GM23338 (cell line): ENCODE data around the gene ANKRD11. TPM values are rescaled to one million over a fixed set of nuclear protein-coding genes. Genes with fewer than 3 reads are reported as not detected.

ENCODE experiments used
- ATAC-seq: fragments of 200-7000 bp; cut with Tn5 transposase; 3 replicates; pipeline ENCODE4 v1.9.1; 2020
- DNase-seq: peaks from one replicate; pipeline ENCODE4 v3.0.0-alpha.2; 2015; ENCODE audit warnings: low spot score
- H2AFZ ChIP-seq: fragments of 200-600 bp; sonication (generic); 2 replicates; pipeline ENCODE4 v1.8.0; 2016; ENCODE audit warnings: antibody characterized with exemption, mild to moderate bottlenecking, moderate library complexity
- H3F3A ChIP-seq: fragments of 200-600 bp; sonication (generic); replicated peaks from 2 replicates; pipeline ENCODE4 v1.8.0; 2017; ENCODE audit warnings: antibody characterized with exemption, mixed run types, low read depth
- H3K27ac ChIP-seq: fragments of 200-600 bp; sonication (generic); 2 replicates; pipeline ENCODE4 v1.6.1; 2016; ENCODE audit warnings: low read depth
- H3K27me3 ChIP-seq: fragments of 200-600 bp; sonication (generic); 2 replicates; pipeline ENCODE4 v1.8.0; 2016; ENCODE audit warnings: mild to moderate bottlenecking, mixed run types, moderate library complexity; ENCODE audit not compliant: insufficient read depth
- H3K36me3 ChIP-seq: fragments of 200-600 bp; sonication (generic); 2 replicates; pipeline ENCODE4 v1.8.0; 2016; ENCODE audit warnings: mild to moderate bottlenecking; ENCODE audit not compliant: insufficient read depth
- H3K4me1 ChIP-seq: fragments of 200-600 bp; sonication (generic); 2 replicates; pipeline ENCODE4 v1.8.0; 2016; ENCODE audit warnings: mild to moderate bottlenecking, moderate library complexity; ENCODE audit not compliant: insufficient read depth
- H3K4me2 ChIP-seq: fragments of 200-600 bp; sonication (generic); 2 replicates; pipeline ENCODE4 v1.7.1; 2017; ENCODE audit warnings: mixed run types
- H3K4me3 ChIP-seq: fragments of 200-600 bp; sonication (generic); 2 replicates; pipeline ENCODE4 v1.6.1; 2016; ENCODE audit warnings: mixed run types
- H3K79me2 ChIP-seq: fragments of 200-600 bp; sonication (generic); replicated peaks from 2 replicates; pipeline ENCODE4 v1.8.0; 2017; ENCODE audit warnings: mild to moderate bottlenecking; ENCODE audit not compliant: insufficient read depth
- H3K9me2 ChIP-seq: fragments of 200-600 bp; sonication (generic); 2 replicates; pipeline ENCODE4 v1.8.0; 2017; ENCODE audit not compliant: insufficient read depth
- H4K20me1 ChIP-seq: fragments of 200-600 bp; sonication (generic); replicated peaks from 2 replicates; pipeline ENCODE4 v1.8.0; 2017; ENCODE audit warnings: mild to moderate bottlenecking; ENCODE audit not compliant: insufficient read depth
- H3K27ac Mint-ChIP-seq: 2 replicates; pipeline ENCODE4 v1.8.0; 2020; ENCODE audit warnings: inconsistent platforms, mild to moderate bottlenecking, moderate library complexity, mixed read lengths
- H3K27me3 Mint-ChIP-seq: 3 replicates; pipeline ENCODE4 v1.8.0; 2022; ENCODE audit warnings: low read depth, mild to moderate bottlenecking, moderate library complexity, mixed read lengths, inconsistent platforms; ENCODE audit not compliant: insufficient read depth, poor library complexity
- H3K36me3 Mint-ChIP-seq: 3 replicates; pipeline ENCODE4 v1.8.0; 2021; ENCODE audit warnings: low read depth, mild to moderate bottlenecking, inconsistent platforms, moderate library complexity, mixed read lengths
- H3K4me1 Mint-ChIP-seq: 3 replicates; pipeline ENCODE4 v1.8.0; 2020; ENCODE audit warnings: mild to moderate bottlenecking, inconsistent platforms, mixed read lengths
- H3K4me3 Mint-ChIP-seq: 3 replicates; pipeline ENCODE4 v1.8.0; 2021; ENCODE audit warnings: moderate library complexity, mild to moderate bottlenecking, inconsistent platforms, mixed read lengths
- H3K9me3 Mint-ChIP-seq: 3 replicates; pipeline ENCODE4 v1.8.0; 2020; ENCODE audit warnings: moderate library complexity, mild to moderate bottlenecking, inconsistent platforms, mixed read lengths
- JUNB ChIP-seq: IDR thresholded peaks from one replicate; pipeline ENCODE4 v1.6.1; 2016; ENCODE audit warnings: antibody characterized with exemption; ENCODE audit not compliant: unreplicated experiment
- POLR2AphosphoS5 ChIP-seq: IDR thresholded peaks from 2 replicates; pipeline ENCODE4 v1.6.1; 2016; ENCODE audit warnings: antibody characterized with exemption, low read depth
- STAT1 ChIP-seq: IDR thresholded peaks from one replicate; pipeline ENCODE4 v1.6.1; 2016; ENCODE audit warnings: antibody characterized with exemption; ENCODE audit not compliant: unreplicated experiment
- ZNF114 ChIP-seq: fragments of 250-450 bp; sonication (Bioruptor Pico); IDR thresholded peaks from 2 replicates; pipeline ENCODE4 v1.5.0; 2020; ENCODE audit warnings: mild to moderate bottlenecking, moderate library complexity
- ZNF331 ChIP-seq: fragments of 250-450 bp; sonication (Bioruptor Pico); IDR thresholded peaks from 2 replicates; pipeline ENCODE4 v1.5.0; 2020; ENCODE audit warnings: low read depth, mild to moderate bottlenecking, moderate library complexity
- polyA plus RNA-seq: library from polyadenylated mRNA; unstranded; fragments of >200 nt; fragmentation: Nextera tagmentation; extraction: Ambion mirVana; gene quantifications from 2 replicates; pipeline ENCODE4 v1.2.1, GENCODE V29; 2016
- total RNA-seq: library from RNA; depleted of rRNA; stranded (reverse); fragments of >200 nt; shearing (Covaris generic); gene quantifications from 2 replicates; pipeline ENCODE4 v1.2.3, GENCODE V29; 2014
- TF ChIP-seq, protein P1 (sequence below): IDR thresholded peaks from 2 replicates; pipeline ENCODE4 v1.6.1; 2016; ENCODE audit warnings: antibody characterized with exemption
- TF ChIP-seq, protein P2 (sequence below): fragments of 250-450 bp; sonication (Bioruptor Pico); IDR thresholded peaks from 2 replicates; pipeline ENCODE4 v1.5.0; 2020; ENCODE audit warnings: mild to moderate bottlenecking, moderate library complexity

Gene ANKRD11
- total and polyA plus RNA-seq, 2 experiments from 2014 or later: 130 to 159 TPM

DNA sequence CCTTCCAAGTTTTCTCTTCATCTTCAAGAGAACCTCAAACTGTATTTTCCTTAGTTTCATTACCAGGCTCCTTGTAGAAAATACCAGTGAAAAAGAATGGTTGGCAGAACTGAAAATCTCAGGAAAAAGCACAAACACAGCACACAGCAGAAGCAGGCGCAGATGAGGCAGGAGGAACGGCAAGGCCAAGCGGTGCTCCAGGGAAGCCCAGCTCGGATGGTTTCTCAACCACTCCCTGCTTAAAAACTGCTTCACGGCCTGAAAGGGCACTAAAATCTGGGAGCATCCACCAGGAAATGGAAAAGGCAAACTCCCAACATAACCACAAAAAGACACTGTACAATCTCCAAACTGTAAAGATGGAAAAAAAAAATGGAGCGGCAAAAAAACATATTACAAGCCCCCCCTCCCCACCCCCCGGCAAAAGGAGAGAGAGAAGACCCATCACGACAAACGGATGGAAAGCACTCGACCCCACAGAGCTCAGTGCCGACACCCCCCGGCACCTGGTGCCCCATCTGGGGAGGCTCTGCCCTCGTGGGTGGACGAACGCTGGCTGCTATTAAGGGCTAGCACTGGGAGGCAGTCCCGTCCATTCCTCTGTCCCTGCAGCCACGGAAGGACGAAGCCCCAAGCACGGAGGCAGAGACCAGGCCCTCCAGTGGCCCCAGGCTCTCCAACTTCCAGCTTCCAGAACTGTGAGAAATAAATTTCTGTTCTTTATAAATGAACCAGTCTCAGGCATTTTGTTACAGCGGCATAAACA lies 145.3 kb downstream of the ANKRD11 start:
- Mint-ChIP-seq H3K27me3 (peaks cover 15% of the 10 kb centered on the region), H3K4me3 (no peak overlapping the region), H3K36me3 (no peaks in the 10 kb centered on the region; the same call in 2 of the 3 replicates), H3K27ac (peak overlapping the region; percentile 12; the same call in 1 of the 2 replicates), H3K9me3 (no peaks in the 10 kb centered on the region), H3K4me1 (peaks cover 54% of the 10 kb centered on the region)
- Histone ChIP-seq H3K36me3 (no peaks in the 10 kb centered on the region), H3K4me2 (0 out of 2 replicates have a peak overlapping the region, but pooled peaks have one; percentile 38), H3K9me2 (no peaks in the 10 kb centered on the region), H3K4me3 (no peak overlapping the region), H3F3A (peaks cover 16% of the 10 kb centered on the region; the same call in 1 of the 2 replicates), H2AFZ (no peak overlapping the region), H4K20me1 (peaks cover 88% of the 10 kb centered on the region), H3K4me1 (peaks cover 46% of the 10 kb centered on the region), H3K27ac (peak overlapping the region; percentile 39; the same call in 1 of the 2 replicates), H3K79me2 (peaks cover 99% of the 10 kb centered on the region), H3K27me3 (no peaks in the 10 kb centered on the region)
- no peak for DNase-seq
- TF ChIP-seq, protein P1, sequence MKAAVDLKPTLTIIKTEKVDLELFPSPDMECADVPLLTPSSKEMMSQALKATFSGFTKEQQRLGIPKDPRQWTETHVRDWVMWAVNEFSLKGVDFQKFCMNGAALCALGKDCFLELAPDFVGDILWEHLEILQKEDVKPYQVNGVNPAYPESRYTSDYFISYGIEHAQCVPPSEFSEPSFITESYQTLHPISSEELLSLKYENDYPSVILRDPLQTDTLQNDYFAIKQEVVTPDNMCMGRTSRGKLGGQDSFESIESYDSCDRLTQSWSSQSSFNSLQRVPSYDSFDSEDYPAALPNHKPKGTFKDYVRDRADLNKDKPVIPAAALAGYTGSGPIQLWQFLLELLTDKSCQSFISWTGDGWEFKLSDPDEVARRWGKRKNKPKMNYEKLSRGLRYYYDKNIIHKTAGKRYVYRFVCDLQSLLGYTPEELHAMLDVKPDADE: no peak
- TF ChIP-seq JUNB (no peak), POLR2AphosphoS5 (no peak), ZNF114 (CRISPR knock-in tag) (no peak), STAT1 (no peak), ZNF331 (CRISPR knock-in tag) (no peak)
- TF ChIP-seq, protein P2, sequence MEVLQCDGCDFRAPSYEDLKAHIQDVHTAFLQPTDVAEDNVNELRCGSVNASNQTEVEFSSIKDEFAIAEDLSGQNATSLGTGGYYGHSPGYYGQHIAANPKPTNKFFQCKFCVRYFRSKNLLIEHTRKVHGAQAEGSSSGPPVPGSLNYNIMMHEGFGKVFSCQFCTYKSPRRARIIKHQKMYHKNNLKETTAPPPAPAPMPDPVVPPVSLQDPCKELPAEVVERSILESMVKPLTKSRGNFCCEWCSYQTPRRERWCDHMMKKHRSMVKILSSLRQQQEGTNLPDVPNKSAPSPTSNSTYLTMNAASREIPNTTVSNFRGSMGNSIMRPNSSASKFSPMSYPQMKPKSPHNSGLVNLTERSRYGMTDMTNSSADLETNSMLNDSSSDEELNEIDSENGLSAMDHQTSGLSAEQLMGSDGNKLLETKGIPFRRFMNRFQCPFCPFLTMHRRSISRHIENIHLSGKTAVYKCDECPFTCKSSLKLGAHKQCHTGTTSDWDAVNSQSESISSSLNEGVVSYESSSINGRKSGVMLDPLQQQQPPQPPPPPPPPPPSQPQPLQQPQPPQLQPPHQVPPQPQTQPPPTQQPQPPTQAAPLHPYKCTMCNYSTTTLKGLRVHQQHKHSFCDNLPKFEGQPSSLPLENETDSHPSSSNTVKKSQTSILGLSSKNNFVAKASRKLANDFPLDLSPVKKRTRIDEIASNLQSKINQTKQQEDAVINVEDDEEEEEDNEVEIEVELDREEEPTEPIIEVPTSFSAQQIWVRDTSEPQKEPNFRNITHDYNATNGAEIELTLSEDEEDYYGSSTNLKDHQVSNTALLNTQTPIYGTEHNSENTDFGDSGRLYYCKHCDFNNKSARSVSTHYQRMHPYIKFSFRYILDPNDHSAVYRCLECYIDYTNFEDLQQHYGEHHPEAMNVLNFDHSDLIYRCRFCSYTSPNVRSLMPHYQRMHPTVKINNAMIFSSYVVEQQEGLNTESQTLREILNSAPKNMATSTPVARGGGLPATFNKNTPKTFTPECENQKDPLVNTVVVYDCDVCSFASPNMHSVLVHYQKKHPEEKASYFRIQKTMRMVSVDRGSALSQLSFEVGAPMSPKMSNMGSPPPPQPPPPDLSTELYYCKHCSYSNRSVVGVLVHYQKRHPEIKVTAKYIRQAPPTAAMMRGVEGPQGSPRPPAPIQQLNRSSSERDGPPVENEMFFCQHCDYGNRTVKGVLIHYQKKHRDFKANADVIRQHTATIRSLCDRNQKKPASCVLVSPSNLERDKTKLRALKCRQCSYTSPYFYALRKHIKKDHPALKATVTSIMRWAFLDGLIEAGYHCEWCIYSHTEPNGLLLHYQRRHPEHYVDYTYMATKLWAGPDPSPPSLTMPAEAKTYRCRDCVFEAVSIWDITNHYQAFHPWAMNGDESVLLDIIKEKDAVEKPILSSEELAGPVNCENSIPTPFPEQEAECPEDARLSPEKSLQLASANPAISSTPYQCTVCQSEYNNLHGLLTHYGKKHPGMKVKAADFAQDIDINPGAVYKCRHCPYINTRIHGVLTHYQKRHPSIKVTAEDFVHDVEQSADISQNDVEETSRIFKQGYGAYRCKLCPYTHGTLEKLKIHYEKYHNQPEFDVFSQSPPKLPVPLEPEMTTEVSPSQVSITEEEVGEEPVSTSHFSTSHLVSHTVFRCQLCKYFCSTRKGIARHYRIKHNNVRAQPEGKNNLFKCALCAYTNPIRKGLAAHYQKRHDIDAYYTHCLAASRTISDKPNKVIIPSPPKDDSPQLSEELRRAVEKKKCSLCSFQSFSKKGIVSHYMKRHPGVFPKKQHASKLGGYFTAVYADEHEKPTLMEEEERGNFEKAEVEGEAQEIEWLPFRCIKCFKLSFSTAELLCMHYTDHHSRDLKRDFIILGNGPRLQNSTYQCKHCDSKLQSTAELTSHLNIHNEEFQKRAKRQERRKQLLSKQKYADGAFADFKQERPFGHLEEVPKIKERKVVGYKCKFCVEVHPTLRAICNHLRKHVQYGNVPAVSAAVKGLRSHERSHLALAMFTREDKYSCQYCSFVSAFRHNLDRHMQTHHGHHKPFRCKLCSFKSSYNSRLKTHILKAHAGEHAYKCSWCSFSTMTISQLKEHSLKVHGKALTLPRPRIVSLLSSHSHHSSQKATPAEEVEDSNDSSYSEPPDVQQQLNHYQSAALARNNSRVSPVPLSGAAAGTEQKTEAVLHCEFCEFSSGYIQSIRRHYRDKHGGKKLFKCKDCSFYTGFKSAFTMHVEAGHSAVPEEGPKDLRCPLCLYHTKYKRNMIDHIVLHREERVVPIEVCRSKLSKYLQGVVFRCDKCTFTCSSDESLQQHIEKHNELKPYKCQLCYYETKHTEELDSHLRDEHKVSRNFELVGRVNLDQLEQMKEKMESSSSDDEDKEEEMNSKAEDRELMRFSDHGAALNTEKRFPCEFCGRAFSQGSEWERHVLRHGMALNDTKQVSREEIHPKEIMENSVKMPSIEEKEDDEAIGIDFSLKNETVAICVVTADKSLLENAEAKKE (CRISPR knock-in tag): no peak
- peak; percentile 17; the same call in 2 of the 3 replicates for ATAC-seq
